NCI-H510A treated with DMSO at 0.1 percent for 48 hours (cell line): ENCODE data around the gene C19orf67.
A peak's percentile ranks its signal among the peaks of the same experiment; 100 is the strongest.

Source experiments
- DNase-seq: peaks from one replicate; lab custom pipeline; 2025; lab: John Stamatoyannopoulos, UW

The C19orf67 gene

DNA sequence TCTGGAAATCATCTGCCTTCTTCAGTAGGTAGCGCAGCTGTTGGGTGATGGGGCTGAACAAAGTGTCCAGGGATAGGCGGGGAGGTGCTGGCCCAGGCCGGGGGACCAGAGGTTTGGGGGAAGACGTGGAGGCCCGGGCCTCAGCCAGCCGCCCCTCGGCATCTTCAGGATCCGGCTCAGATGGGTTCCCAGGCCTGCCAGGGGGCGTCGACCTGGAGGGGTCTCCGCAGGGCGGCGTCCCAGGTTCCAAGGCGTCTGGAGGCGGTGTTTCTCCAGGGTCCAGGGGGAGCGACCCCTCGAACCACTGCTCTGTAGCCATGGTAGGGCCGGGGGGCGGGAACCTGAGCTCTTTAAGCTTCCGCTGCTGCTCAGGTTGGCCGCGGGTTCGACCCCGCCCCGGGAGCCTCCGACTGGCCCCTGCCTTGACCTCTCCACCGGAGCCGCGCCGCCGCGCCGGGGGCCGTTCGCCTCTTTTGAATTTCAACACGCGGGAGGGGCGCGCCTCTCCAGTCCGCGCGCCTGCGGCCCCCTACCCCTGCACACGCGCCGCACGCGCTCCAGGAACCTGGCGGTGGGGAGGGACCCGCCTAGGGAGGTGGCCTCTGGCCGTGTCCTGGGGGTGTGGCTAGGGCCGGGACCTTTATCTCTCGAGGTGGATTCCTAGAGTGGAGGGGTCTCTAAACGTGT is at the start of gene C19orf67:
Gene C19orf67, minus strand, starts transcription at position 475 of the 687 bp plus-strand sequence. Its CDS starts 156 bp downstream, at position 319.
- DNase-seq, result no peak

DNA sequence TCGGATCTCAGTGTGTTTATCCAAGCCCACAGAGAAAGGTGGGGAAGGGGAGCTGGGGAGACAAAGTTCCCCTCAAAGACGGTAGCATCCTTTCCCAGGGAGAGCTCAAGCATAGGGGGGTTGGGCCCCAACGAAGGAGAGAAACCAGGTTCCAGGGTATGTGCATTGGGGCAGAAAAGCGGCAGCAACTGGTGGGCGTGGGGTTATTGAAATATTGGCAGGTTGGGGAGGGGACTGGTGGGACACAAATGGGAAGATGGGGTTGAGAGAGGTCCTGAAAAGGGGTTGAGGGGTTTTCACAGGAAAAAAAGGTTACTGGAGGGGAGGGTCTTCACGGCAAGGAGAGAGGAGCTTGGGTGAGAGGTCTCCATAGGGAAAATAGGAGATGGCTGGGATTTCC is 49.8 kb upstream of the C19orf67 start:
- DNase-seq, result no peak

DNA sequence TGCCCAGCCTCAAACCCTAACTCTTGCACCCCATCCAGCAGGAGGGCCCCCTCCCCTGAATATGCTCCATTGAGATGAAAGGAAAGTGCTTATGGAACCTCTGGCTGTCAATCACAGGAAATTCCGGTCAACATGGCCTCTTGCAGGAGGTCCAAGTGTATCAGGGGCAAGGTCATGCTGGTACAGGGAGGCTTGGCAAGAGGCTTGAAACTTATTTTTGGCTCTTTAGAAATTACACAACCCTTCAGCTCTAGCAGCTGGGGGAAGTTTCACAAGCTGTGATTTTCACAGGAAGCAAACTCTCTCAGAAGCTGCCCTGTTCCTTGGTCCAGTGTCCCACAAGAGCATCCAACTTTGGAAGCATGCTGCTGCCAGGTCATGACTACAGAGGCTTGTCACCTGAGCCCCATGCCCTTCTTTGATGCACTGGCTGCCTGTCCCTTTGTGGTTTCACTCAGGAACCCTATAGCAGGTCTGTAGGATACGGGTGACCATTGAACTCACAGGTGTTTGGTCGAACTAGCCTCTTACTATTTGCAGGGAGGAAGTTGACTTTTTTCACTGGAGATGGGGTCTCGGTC is 42.4 kb upstream of the C19orf67 start:
- DNase-seq, result no peak

DNA sequence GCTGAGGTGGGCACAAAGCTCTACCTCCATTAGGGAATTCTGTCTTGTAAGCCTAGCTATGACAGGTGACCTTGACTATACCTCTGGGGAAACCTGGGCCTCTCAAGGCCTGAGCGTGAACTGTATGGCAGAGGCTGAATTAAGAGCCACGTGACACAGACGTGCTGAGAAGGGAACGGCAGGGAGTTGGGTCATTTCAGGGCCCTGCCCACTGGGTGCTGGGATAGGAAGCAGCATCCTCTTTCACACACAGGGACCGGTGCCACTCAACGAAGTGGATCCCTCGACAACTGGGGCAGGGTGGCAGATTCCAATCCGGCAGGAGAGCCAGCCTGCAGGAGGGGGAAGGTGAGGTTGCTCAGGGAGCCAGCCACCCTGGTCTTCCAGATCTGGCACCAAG is 41.6 kb upstream of the C19orf67 start:
- no peak for DNase-seq

DNA sequence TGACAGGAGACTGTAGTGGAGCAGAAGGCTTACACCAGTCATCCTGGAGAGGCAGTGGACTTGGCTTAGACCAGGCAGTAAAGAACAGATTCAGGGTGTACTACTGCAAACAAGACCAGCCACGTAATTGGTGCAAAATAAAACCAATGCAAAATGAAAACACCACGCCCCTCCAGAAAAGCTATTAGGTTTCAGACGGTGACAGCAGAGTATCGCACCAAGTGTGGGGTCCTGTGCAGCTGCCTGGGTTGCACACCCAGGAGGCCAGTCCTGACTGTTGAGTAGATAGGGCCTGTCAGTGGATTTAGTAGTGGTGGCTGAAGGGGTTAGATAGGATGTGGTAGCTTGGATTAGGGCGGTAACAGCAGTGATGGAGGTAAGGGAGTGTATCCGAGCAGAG is 37.3 kb upstream of the C19orf67 start:
- DNase-seq, result no peak

DNA sequence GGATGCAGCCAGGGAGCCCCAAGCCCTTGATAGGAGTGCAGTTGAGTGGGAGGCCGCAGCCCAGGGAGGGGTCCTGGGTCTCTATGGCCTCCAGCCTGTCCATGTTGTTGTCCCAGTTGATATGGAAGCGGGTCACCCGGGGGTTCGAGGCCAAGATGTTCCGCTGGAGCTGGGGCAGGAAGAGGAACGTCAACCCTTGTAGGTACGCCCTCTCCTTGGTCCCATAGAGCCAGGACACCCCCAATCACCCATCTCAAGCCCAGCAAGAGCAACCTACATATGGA is 34.9 kb upstream of the C19orf67 start:
- no peak for DNase-seq

DNA sequence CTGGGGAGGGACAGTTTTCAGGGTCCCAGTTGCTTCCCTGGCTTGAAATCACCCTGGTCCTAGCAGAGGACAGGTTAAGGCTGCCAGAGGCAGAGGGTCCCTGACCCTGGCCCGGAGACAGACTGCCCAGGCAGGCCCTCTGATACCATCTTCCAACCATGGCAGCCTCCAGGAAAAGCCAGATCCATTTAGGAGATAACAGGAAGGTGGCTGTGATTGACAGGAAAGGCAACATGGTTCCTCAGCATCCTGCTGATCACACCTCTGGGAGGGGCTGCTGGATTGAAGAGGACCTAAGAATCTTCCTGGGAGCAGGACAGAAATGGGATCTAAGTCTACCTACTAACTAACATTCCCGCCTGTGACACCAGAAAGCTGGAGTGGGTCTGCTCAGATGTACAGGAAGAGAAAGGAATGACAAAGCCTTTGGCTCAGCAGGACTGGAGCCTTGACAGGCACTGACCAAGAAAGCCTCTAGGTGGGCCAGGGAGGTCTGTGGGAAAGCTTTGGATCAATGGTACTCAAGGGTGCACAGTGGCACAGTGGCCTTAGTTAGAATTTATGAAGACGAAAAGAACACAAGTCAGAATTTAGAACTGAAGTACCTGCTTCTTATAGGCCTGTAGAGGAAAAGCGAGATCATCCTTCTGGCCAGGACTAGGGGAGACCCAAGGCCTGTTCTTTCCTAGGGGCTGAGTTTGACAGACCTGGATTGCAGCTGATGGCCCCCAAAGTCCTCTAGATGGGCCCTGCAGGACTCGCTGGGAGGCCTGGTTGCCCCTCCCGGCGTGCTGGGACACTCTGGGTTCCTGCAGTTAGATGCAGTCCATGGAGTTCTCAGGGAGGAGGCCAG is 34.3 kb upstream of the C19orf67 start:
- DNase-seq, result no peak

DNA sequence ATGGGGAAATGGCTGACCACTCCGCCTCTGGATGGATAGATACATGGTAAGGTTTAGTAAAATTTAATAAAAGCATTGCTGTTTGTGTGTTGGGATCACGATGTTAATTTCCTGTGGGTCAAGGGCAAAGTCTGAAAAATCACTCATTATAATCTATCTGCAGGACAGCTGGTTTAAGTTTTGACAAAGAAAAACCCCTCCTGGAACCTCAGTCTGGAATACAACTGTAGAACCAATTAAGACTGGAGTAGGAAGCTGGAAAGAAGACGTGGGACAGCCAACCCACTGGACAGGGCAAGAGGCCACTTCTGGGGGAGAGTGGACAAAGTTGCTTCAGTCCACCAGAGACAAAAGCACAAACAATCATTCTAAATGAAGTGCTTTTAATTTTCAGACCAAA is 33.6 kb upstream of the C19orf67 start:
- DNase-seq, result no peak

DNA sequence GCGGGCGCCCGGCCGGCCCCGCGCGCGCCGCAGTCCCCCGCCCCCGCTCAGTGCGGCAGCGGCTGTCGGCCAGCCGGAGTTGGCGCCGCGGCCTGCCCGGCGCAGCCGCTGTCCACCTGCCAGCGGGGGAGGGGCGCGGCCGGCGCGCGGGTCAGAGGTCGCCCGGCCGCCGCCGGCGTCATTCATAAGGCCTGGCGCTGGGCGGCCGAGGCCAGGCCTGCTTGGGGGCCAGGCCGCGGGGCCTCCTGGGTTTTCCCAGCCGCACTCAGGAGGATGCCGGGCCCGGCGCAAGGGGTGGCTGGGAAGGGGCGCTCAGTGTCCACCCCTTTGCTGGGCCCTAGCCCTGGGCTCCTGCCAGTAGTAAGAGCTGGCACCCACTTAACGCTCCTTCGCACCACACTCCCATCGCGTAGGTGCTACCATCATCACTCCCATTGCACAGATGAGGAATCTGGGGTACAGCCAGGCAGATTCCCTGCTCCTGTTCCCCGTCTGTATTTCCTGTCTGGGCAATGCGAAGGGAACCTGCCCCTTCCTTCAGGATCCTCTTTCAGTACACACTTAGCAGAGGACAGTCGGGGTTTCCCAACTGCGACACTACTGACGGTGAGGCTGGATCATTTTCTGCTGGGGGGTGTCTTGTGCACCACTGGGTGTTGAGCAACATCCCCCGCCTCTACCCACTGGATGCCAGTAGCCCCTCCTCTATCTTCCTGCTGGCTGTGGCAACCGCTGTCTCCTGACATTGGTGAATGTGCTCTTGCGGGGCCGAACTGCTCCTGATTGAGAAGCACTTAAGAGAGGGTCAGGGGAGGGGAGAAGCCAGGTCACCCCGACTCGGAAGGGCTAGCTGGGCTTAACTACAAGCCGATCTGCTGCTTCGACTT is 32.8 kb upstream of the C19orf67 start:
- DNase-seq, result peak; percentile 57

DNA sequence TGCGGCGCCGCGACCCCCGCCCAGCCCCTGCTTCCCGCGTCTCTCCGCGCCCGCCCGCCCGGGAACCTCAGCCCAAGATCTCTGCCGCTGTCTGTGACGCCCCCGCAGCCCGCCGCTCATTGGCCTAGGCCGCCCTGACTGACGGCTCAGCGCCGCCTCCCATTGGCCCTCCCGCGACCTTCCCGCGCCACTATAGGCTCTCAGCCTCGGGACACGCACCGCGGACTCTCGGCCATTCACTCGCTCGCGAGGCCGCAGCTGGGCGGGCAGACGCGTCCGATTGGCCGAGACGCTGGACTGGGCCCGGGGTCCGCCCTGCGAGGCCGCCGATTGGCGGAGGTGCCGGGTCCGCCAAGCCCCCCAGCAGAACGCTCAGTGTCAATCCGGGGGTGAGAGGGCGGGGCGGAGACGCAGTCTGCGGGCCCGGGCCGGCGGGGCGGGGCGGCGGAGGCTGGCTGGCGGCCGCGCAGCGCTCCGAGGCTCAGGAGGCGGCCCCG is 32.1 kb upstream of the C19orf67 start, which contains the start of gene PRKACA:
Gene PRKACA, minus strand, starts transcription at position 95 of the 497 bp plus-strand sequence. CDS start 215 bp downstream, outside the sequence.
- peak; percentile 95 for DNase-seq

DNA sequence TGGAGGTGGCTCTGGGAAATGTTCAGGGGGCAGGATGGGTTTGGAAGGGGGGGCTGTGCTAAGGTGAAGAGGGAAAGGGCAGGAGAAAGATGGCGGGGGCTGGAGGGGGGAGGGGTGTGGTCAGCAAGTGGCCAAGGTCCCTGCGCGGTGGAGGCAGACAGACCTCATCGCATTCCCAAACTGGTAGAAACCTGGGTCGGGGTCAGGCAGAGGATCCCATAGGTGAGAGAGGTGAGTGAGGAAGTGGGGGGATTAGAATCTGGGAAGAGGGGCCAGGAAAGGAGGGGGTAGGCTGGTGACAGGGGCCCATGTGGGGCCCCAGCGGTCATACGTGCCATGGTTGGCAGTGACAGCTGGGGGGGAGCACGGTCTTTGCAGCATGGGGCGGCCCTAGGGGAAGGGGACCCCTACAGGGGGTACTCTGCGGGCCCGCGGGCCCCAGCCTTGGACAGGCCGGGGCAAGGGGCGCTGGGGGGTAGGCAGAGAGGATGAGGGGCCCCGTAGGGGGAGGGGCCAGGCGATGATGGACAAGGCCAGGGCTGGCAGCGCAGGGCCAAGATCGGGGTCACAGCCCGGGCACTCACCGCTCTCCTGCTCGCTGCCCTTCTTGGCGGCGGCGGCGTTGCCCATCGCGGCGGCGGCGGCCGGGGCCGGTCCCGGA is 31.5 kb upstream of the C19orf67 start:
- no peak for DNase-seq

DNA sequence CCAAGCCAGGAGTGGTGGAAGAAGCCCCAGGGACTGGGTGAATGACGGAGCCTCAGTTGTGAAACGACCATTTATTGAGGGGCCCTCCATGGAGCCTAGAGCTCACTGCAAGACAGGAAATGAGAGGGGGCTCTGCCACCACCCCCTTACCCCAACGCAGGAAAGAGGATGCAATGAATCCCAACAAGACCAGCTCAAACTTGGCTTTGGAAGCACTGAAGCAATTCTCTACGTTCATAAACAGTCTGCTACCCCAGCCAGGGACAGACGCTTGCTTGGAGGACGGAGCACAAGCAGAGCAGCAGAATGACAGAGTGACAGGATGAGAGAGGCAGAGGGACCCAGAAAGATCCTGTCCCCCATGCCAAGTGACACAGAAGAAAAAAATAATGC is 30.9 kb upstream of the C19orf67 start:
- no peak for DNase-seq

DNA sequence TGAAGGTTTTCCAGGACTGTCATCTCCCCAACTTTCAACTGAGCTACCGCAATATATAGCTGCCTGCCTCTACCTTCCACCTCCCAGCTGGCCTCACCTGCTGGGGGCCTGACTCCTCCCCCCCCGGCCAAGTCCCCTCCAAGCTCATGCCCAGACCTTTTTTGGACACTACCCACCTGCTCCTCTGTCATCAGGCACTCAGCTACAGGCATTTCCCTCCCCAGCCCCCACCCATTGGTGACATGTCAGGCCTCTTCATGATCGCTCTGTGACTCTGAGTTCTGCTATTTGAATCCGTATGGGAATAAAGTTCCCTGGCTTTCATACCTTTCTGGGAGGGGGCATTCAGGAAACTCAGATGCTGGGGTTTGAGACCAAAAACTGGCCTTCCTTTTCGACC is 30.2 kb upstream of the C19orf67 start:
- no peak for DNase-seq

DNA sequence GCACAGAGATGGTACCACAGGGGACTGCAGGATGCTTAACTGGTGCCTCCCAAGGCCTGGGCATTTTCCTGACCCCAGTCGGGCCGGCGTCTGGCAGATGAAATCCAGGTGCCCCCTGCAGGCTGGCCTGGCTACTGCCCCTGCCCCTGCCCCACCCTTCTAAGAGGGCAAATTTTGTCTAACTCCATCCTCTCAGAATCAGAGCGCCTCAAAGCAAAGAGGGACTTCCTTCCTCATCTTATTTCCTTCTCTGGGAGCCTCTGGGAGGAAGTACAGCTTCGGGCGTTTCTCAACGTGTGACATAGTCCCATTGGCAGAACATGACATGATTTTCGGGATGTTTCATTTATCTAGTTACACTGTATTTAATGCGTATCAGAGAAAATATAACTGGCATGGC is 29.3 kb upstream of the C19orf67 start:
- DNase-seq, result no peak

DNA sequence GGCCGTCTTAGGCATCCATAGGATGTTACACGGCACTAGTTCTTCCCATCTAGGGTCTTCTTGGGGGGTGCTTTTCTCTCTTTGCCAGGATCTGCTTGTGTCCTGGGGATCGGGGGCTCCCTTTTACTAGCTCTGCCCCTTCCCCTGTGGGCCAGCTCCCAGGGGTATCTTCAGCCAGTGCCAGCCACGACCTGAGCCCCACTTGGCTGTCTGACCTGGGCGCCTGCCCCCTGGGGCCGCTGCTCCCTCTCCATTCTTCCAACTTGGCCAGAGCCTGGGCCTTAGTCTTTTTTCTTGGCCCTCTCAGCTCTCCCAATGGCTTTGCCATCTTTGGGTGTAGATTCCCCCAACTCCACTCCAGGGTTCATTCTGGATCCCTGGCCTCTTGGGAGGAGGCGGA is 28.9 kb upstream of the C19orf67 start:
- no peak for DNase-seq

DNA sequence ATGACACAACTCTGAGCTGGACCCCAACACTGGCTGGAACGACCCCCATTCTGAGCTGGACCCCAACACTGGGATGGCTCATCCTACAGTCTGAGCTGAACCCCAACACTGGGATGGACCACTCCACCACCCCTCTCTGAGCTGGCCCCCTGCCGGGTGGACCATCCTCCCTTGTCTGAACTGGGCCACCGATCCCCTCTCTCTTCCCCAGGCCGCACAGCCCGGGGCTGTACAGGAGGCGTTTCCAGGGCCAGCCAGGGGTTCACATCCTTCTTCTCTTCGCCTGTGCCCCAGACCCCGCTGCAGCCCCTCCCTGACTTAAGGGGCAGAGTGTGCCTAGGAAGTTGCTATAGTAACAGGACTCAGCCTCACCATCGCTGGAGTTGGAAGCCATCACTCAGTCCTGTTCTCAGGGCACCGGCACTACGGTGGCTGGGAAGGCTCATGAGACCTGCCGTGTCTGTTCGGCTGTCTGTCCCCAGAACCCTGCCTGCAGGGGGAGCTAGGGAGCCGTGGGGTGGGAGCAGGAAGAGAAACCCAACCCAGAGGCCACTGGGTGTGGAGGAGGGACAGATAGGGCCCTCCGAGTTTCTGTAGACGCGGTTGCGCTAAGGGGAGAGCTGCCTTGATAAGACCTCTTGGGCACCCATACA is 28.3 kb upstream of the C19orf67 start:
- DNase-seq, result no peak

DNA sequence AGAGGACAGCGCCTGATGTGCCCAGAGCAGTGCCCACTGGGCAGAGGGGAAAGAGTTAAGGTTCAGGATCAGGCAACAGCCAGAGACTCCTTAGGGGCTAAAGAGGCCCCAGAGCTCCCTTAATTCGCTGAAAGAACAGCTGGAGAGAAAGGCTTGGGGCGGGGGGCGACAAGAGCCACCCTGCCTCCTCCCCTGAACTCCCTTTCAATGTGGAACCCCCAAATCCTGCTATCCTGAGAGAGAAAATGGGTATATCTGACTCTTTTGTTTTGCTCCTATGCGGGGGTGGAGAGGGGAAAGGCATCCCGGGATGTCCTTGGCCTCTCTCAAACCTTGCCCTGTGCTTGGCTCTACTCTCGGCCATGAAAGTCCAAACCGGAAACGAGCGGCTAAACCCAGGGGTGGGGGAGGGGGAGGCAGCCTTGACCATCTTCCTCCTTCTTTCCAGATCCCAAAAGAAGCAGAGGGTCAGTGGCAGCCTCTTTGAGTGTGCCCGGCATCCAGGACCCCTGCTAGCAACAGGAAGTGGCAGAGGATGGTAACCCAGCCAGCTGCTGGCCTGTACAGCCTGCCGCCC is 27.3 kb upstream of the C19orf67 start:
- no peak for DNase-seq

DNA sequence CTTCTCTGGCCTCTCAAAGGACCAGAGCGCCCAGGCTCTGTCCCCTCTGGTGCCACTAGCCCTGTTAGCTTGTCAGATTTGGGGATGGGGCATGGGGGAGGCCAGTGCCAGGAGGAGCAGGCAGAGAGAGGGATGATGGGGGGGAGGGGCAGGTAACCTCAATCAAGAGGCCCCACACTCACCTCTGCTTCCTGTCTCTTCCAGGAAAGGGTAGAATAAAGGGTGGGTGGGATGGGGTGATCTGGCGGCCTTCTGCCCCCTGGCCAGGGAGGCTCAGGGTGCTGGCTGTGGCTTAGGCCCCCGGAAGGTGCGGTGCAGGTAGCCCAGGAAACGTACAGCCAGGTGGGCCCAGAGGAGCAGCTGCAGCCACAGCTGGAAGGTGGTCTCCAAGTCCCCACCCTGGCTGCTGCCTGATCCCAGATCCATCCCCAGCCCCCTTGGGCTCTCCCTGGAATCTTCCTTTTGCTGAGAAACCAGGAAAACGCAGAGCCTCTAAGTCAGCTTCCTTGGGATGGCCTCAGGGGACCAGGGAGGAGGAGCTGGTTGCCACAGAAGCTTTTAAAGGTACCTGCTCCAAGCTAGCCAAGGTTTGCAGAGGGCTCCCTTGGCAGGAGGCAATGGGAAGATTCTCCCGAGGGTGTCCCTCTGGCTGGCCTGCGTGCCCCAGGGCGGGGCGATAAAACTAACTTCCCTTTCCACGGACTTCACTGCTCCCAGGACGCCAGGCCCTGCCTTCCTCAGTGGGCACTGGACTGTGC is 26.6 kb upstream of the C19orf67 start:
- DNase-seq, result no peak

DNA sequence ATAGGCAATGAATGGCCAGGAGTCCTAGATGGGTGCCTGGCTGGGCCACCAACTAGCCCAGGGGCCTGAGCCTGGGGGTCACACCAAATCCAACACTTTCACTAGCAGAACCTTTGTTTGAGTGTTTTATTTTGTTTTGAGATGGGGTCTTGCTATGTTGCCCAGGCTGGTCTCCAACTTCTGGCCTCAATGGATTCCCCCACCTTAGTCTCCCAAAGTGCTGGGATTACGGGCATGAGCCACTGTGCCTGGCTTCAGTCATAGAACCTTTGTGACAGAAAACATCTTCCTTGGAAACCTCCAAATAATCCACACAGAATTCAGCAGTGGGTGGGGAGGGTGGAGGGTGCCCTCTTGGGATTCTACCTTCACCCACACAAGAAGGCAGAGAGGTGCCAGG is 25.9 kb upstream of the C19orf67 start:
- no peak for DNase-seq

DNA sequence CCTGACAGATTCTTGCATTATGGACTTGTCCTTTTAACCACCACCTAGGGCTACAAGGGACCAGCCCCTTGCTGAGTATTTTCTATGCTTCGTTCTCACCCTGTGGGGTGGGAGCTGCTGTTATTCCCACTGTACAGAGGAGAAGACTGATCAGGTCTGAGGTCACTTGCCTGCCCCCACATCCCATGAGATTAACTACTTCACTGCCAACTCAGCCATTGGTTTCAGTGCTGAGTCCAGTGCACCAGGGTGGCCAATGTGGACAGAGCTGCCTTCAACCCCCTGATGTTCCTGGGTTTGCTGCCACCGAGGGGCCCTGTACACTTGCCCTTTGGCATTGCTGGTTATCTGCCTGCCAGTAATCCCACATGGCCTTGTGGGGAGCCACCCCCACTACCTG is 25.1 kb upstream of the C19orf67 start:
- no peak for DNase-seq
